ENCODE measurements around the gene TLE1. TPM values are rescaled to one million over a fixed set of nuclear protein-coding genes. Genes with fewer than 3 reads are reported as not detected.
A peak's percentile ranks its signal among the peaks of the same experiment; 100 is the strongest.

TLE1 gene
- total RNA-seq, 1 experiment from 2014 or later = 79.3 TPM

DNA sequence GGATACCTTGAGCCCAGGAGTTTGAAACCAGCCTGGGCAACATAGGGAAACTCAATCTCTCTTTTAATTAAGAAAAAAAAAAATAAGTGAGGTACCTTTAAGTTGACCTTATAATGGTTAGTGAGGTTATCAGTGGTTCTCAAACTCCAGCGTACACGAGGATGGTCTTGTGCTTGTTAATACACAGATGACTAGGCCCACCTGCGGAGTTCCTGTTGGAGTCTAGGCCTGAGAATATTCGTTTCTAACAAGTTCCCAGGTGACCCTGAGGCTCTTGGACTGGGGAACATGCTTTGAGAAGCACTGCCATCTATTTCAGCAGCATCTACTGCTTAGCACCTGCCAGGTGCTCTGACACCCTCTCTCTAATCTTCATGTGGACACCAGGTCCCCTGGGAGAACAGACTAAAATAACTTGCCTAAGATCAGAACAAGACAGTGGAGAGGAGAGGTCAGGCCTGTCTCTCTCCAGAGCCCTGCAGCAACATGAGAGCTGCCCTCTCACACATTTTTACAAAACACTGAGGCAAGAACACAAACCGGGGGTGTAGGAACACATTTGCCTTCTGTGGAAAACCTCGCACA is 24.6 kb downstream of the TLE1 start:
- peak overlapping the region; percentile 24 for H3K4me2 ChIP-seq (ENCODE audit: insufficient read depth, insufficient read length, low read length)
- H3K23me2 ChIP-seq (ENCODE audit: insufficient read length, low read depth, low read length, poor library complexity, severe bottlenecking) = no peaks in the 10 kb centered on the region
- no peak for TF ChIP-seq CTCF (conservative IDR thresholded peaks at IDR 0.05)
- H2BK12ac ChIP-seq (ENCODE audit: insufficient read length, low read depth, low read length) = no peak overlapping the region
- H3K9ac ChIP-seq (ENCODE audit: extremely low read depth, insufficient read length, low read length) = no peak overlapping the region
- H3K27ac Mint-ChIP-seq = peak overlapping the region; percentile 86 to 95 (median 87); a peak in 6 of 7 replicates
- no peak overlapping the region for H3K56ac ChIP-seq (ENCODE audit: insufficient read length, low read depth, low read length)
- peaks cover 30 to 54% (median 50%) of the 10 kb centered on the region in 3 experiments for H3K36me3 Mint-ChIP-seq (ENCODE audit: insufficient read depth in 1 of 3, low read depth in 3 of 3)
- no peaks in the 10 kb centered on the region for H4K20me1 ChIP-seq (ENCODE audit: control insufficient read depth, insufficient read depth, insufficient read length)
- no peak overlapping the region for H2BK5ac ChIP-seq (ENCODE audit: insufficient read length, low read length)
- no peak overlapping the region for H2AFZ ChIP-seq (ENCODE audit: low read length)
- no peak overlapping the region for H3T11ph ChIP-seq (ENCODE audit: low read length)
- H3K14ac ChIP-seq (ENCODE audit: insufficient read depth, low read length) = no peak overlapping the region
- H3K27ac ChIP-seq (ENCODE audit: insufficient read length, low read depth, low read length) = peak overlapping the region; percentile 33
- H3K27me3 Mint-ChIP-seq (ENCODE audit: low read depth) = no peaks in the 10 kb centered on the region
- no peak overlapping the region for H2BK120ac ChIP-seq (ENCODE audit: low read depth, low read length, poor library complexity, severe bottlenecking)
- H3K4me1 ChIP-seq (ENCODE audit: insufficient read depth, low read length) = peaks cover 20% of the 10 kb centered on the region; the same call in 1 of the 2 replicates
- no peak overlapping the region for H2AK5ac ChIP-seq (ENCODE audit: insufficient read length, low read length)
- WGBS (ENCODE audit: extremely low coverage, insufficient read length, low lambda C conversion rate) = no CpG with 5 or more reads among the region's 6 CpGs
- no peak for DNase-seq
- H4K8ac ChIP-seq (replicated peaks; ENCODE audit: insufficient read length, low read depth, low read length) = no peak overlapping the region
- no peaks in the 10 kb centered on the region for H3K27me3 ChIP-seq (ENCODE audit: insufficient read depth, low read length)
- H3K4me1 Mint-ChIP-seq = peaks cover 53 to 65% of the 10 kb centered on the region in 2 experiments
- H2BK15ac ChIP-seq (ENCODE audit: low read depth, low read length) = no peak overlapping the region
- H3K79me2 ChIP-seq (ENCODE audit: insufficient read depth, low read length) = peaks cover 39% of the 10 kb centered on the region; the same call in 1 of the 2 replicates
- no peak overlapping the region for H2BK20ac ChIP-seq (ENCODE audit: low read depth, low read length, poor library complexity, severe bottlenecking)
- no peak overlapping the region for H3K4ac ChIP-seq (ENCODE audit: low read depth, low read length)
- peaks cover 4% of the 10 kb centered on the region for H3K79me1 ChIP-seq (ENCODE audit: insufficient read depth, low read depth, low read length, poor library complexity, severe bottlenecking)
- no peaks in the 10 kb centered on the region for H3K9me3 Mint-ChIP-seq
- H3K18ac ChIP-seq (ENCODE audit: insufficient read length, low read depth, low read length) = no peak overlapping the region
- no peak overlapping the region for H4K5ac ChIP-seq (ENCODE audit: insufficient read length, low read depth, low read length)
- peak overlapping the region in 1 of 2 experiments; percentile 34; a peak in 2 of 5 replicates for H3K4me3 Mint-ChIP-seq
- no peak overlapping the region for H3K23ac ChIP-seq (ENCODE audit: insufficient read length, low read depth, low read length)
- no peak overlapping the region for H4K91ac ChIP-seq (ENCODE audit: insufficient read length, low read depth, low read length)
- no peaks in the 10 kb centered on the region for H3K9me3 ChIP-seq (ENCODE audit: control insufficient read depth, low read depth, low read length)
